Breast epithelium (tissue), 3 donors: Measurements from ENCODE around the gene SFSWAP.

ENCODE experiments used
- CTCF ChIP-seq, 3 donors: fragments of 450-650 bp; IDR thresholded peaks; one replicate each; pipeline ENCODE4 v1.5.1; 2016 to 2017; ENCODE audit warnings: antibody characterized with exemption in 3 of 3, mild to moderate bottlenecking in 3 of 3, moderate library complexity in 3 of 3
- POLR2AphosphoS5 ChIP-seq, 3 donors: sonication (generic); formaldehyde crosslinking; IDR thresholded peaks; one replicate each; pipeline ENCODE4 v1.6.1; 2017; ENCODE audit warnings: antibody characterized with exemption in 3 of 3

DNA sequence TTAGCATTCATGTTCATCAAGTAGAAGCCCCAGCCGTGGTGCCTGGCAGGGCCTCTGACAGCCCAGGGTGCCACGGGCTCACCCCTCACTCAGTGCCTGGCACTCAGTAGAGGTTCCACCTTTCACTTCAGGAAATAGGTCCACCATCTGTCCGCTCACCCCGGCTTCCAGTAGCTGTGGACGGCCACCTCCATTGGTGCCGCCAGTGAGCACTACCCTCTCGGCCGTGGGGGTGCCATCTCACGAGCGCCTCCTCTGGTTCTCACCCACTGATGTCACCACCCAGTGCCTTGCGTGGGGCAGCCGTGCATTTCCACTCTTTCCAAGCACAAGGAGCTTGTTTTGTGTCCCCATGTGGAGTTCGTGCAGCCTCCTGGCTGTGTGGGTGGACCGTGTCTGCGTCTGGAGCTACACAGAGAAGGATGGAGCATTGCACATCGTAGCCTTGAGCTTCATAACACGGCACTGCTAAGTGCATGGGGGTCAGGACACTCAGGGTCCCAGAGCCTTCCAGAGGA lies 76.3 kb downstream of the SFSWAP start:
- no peak for TF ChIP-seq CTCF (IDR thresholded peaks at IDR 0.05)
- no peak for TF ChIP-seq POLR2AphosphoS5 (IDR thresholded peaks at IDR 0.05)
